GM12891 (cell line): Measurements from ENCODE around the gene CDC40.

Experiments used
- PAX5 ChIP-seq: IDR thresholded peaks from 2 replicates; pipeline ENCODE4 v1.6.1; 2011; ENCODE audit warnings: low read length, moderate library complexity, mild to moderate bottlenecking; ENCODE audit not compliant: insufficient read depth, severe bottlenecking
- POLR2A ChIP-seq: IDR thresholded peaks from 2 replicates; pipeline ENCODE4 v1.6.1; 2011; ENCODE audit warnings: low read depth, low read length, control low read depth
- POLR2AphosphoS5 ChIP-seq: IDR thresholded peaks from 2 replicates; pipeline ENCODE4 v1.6.1; 2011; ENCODE audit warnings: low read depth, low read length, control low read depth
- POU2F2 ChIP-seq: IDR thresholded peaks from 2 replicates; pipeline ENCODE4 v1.6.1; 2011; ENCODE audit warnings: low read depth, mild to moderate bottlenecking, control low read depth, low read length, moderate library complexity
- SPI1 ChIP-seq: IDR thresholded peaks from 2 replicates; pipeline ENCODE4 v1.6.1; 2011; ENCODE audit warnings: low read depth, low read length, control low read depth
- TAF1 ChIP-seq: IDR thresholded peaks from 2 replicates; pipeline ENCODE4 v1.6.1; 2011; ENCODE audit warnings: low read depth, low read length, control low read depth

- TF ChIP-seq POLR2A, result no peak
- TF ChIP-seq POLR2AphosphoS5, result no peak
- no peak for TF ChIP-seq TAF1
- no peak for TF ChIP-seq SPI1
- TF ChIP-seq POU2F2, result no peak
- no peak for TF ChIP-seq PAX5
Observed at GRCh38 chr6:110211753-110212152, 31.5 kb downstream of the CDC40 start.
